Esophagus muscularis mucosa (tissue), 3 donors: ENCODE data around the gene TMEM198.

Experiments
- CTCF ChIP-seq, 3 experiments: fragments of 200-600 bp in 2 of 3; fragments of 450-650 bp in 1 of 3; sonication (generic) in 2 of 3; IDR thresholded peaks; one replicate each; pipeline ENCODE4 v1.5.1; 2017 to 2019; ENCODE audit warnings: antibody characterized with exemption in 3 of 3, mild to moderate bottlenecking in 2 of 3, moderate library complexity in 1 of 3
- POLR2A ChIP-seq: fragments of 450-650 bp; IDR thresholded peaks from one replicate; pipeline ENCODE4 v1.6.1; 2017; ENCODE audit warnings: antibody characterized with exemption, moderate library complexity, mild to moderate bottlenecking, low read depth

- TF ChIP-seq CTCF (IDR thresholded peaks at IDR 0.05) (no peak), POLR2A (no peak)
Observed at GRCh38 chr2:219581346-219581745, 37.5 kb downstream of the TMEM198 start.
